T-cell (primary cell): ENCODE results near the gene CCNK. TPM values are rescaled to one million over a fixed set of nuclear protein-coding genes. Genes with fewer than 3 reads are reported as not detected.

Source experiments
- ATAC-seq, 4 experiments: fragments of 200-7000 bp in 3 of 4; fragments of 150-1000 bp in 1 of 4; cut with Tn5 transposase; replicated peaks in 1 of 4; 1 replicate in 3 of 4; 2 replicates in 1 of 4; pipeline ENCODE4 v1.10.0; 2021; ENCODE audit warnings: moderate library complexity in 3 of 4, mild to moderate bottlenecking in 2 of 4, moderate number of reproducible peaks in 1 of 4
- CTCF ChIA-PET, 2 donors: fragments of 300-600 bp; sonication (Branson Sonifier 250); formaldehyde crosslinking; loops; one replicate each; lab custom pipeline; 2022; ENCODE audit warnings: antibody characterized with exemption in 2 of 2; lab: Charles Lee
- POLR2A ChIA-PET, 2 donors: fragments of 300-600 bp; sonication (Branson Sonifier 250); formaldehyde crosslinking; loops; one replicate each; lab custom pipeline; 2022; ENCODE audit warnings: antibody characterized with exemption in 2 of 2; lab: Charles Lee
- DNase-seq, 35 experiments: peaks; one replicate each; pipeline versions ENCODE4 v3.0.0 to v3.0.0-alpha.2; 2013 to 2023
- H3K27ac ChIP-seq: one replicate; pipeline ENCODE4 v1.5.1; 2013; ENCODE audit warnings: low read length
- H3K27me3 ChIP-seq, 2 experiments: replicated peaks in 1 of 2; 1 replicate in 1 of 2; 2 replicates in 1 of 2; pipeline versions ENCODE4 v1.6.1 to v1.7.0; 2013; ENCODE audit warnings: low read length in 1 of 2, mixed read lengths in 1 of 2; ENCODE audit not compliant: control insufficient read depth in 2 of 2, insufficient read depth in 2 of 2; ENCODE audit errors: extremely low read depth in 1 of 2
- H3K36me3 ChIP-seq, 2 donors: 1 replicate in 1 of 2; 2 replicates in 1 of 2; pipeline versions ENCODE4 v1.6.1 to v1.7.0; 2013; ENCODE audit warnings: low read length in 1 of 2; ENCODE audit not compliant: control insufficient read depth in 2 of 2, insufficient read depth in 1 of 2; ENCODE audit errors: extremely low read depth in 1 of 2
- H3K4me1 ChIP-seq, 2 experiments: 1 replicate in 1 of 2; 2 replicates in 1 of 2; pipeline versions ENCODE4 v1.6.1 to v1.7.0; 2013; ENCODE audit warnings: low read length in 2 of 2, mixed read lengths in 1 of 2; ENCODE audit not compliant: insufficient read depth in 2 of 2, control insufficient read depth in 1 of 2; ENCODE audit errors: extremely low read depth in 1 of 2
- H3K4me3 ChIP-seq, 2 donors: 1 replicate in 1 of 2; 2 replicates in 1 of 2; pipeline versions ENCODE4 v1.5.1 to v1.7.0; 2013; ENCODE audit warnings: mild to moderate bottlenecking in 2 of 2, low read length in 1 of 2, moderate library complexity in 1 of 2; ENCODE audit not compliant: control insufficient read depth in 1 of 2; ENCODE audit errors: extremely low read depth in 1 of 2
- H3K9me3 ChIP-seq: 2 replicates; pipeline ENCODE4 v1.7.0; 2013
- H3K27ac Mint-ChIP-seq, 2 donors: one replicate each; pipeline ENCODE4 v1.8.0; 2020 to 2021; ENCODE audit warnings: mild to moderate bottlenecking in 2 of 2, mixed read lengths in 2 of 2
- H3K27me3 Mint-ChIP-seq, 2 donors: one replicate each; pipeline ENCODE4 v1.8.0; 2021 to 2022; ENCODE audit warnings: mixed read lengths in 2 of 2
- H3K36me3 Mint-ChIP-seq: one replicate; pipeline ENCODE4 v1.8.0; 2021; ENCODE audit warnings: mixed read lengths
- H3K4me1 Mint-ChIP-seq, 3 donors: one replicate each; pipeline ENCODE4 v1.8.0; 2020 to 2022; ENCODE audit warnings: mixed read lengths in 3 of 3, mild to moderate bottlenecking in 1 of 3
- H3K4me3 Mint-ChIP-seq, 3 donors: one replicate each; pipeline ENCODE4 v1.8.0; 2020 to 2022; ENCODE audit warnings: mild to moderate bottlenecking in 3 of 3, mixed read lengths in 3 of 3, moderate library complexity in 3 of 3
- H3K9me3 Mint-ChIP-seq, 3 donors: one replicate each; pipeline ENCODE4 v1.8.0; 2020 to 2022; ENCODE audit warnings: mixed read lengths in 3 of 3
- WGBS: methylation state at CpG from one replicate; pipeline ENCODE4 v1.1.5; 2013; ENCODE audit warnings: missing lambda C conversion rate; ENCODE audit not compliant: insufficient coverage; 5-methylcytosine and 5-hydroxymethylcytosine counted together
- total RNA-seq, 35 experiments: library from RNA in 6 of 35; stranded (reverse) in 6 of 35; fragments of 120-200 nt in 1 of 35; gene quantifications; one replicate each; pipeline versions ENCODE4 v1.2.1 to v1.2.4 and lab custom pipeline; 2013 to 2026

The CCNK gene
- total RNA-seq, 5 donors from 2014 or later (not counting 1 experiment from before 2014, with no cell fraction given), result 61.8 to 138 (median 74.6) TPM

- H3K4me1 Mint-ChIP-seq, result peaks cover 0 to 14% (median 2%) of the 10 kb centered on the region in 3 donors
- no peak overlapping the region for H3K27ac Mint-ChIP-seq
- ChIA-PET CTCF (no interaction called here), POLR2A (no interaction called here)
- Histone ChIP-seq H3K4me3 (no peak overlapping the region), H3K27me3 (no peaks in the 10 kb centered on the region), H3K9me3 (no peaks in the 10 kb centered on the region), H3K4me1 (no peaks in the 10 kb centered on the region), H3K36me3 (no peaks in the 10 kb centered on the region), H3K27ac (no peak overlapping the region)
- DNase-seq, result no peak
- H3K4me3 Mint-ChIP-seq, result no peak overlapping the region
- H3K36me3 Mint-ChIP-seq, result peaks cover 12% of the 10 kb centered on the region
- 85% methylated on average over 4 of the region's 9 CpGs for WGBS
- no peaks in the 10 kb centered on the region for H3K27me3 Mint-ChIP-seq
- ATAC-seq, result no peak
- H3K9me3 Mint-ChIP-seq, result peaks cover 0 to 4% (median 0%) of the 10 kb centered on the region in 3 donors
Measured at GRCh38 chr14:99554757-99555531, 73.7 kb downstream of the CCNK start.

- CTCF ChIA-PET, result no interaction called here
- Histone ChIP-seq H3K36me3 (no peaks in the 10 kb centered on the region), H3K4me1 (no peaks in the 10 kb centered on the region), H3K27me3 (no peaks in the 10 kb centered on the region), H3K9me3 (no peaks in the 10 kb centered on the region), H3K4me3 (no peak overlapping the region), H3K27ac (no peak overlapping the region)
- Mint-ChIP-seq H3K4me3 (no peak overlapping the region), H3K4me1 (peaks cover 0 to 9% (median 0%) of the 10 kb centered on the region in 3 donors), H3K36me3 (peaks cover 12% of the 10 kb centered on the region), H3K9me3 (peaks cover 0 to 4% (median 0%) of the 10 kb centered on the region in 3 donors), H3K27ac (no peak overlapping the region), H3K27me3 (no peaks in the 10 kb centered on the region)
- POLR2A ChIA-PET, result no interaction called here
- WGBS, result 92% methylated on average over 6 of the region's 10 CpGs
- DNase-seq, result no peak
- ATAC-seq, result no peak
Measured at GRCh38 chr14:99556134-99556791, 75.1 kb downstream of the CCNK start.

- ATAC-seq, result no peak
- H3K4me1 Mint-ChIP-seq, result peaks cover 0 to 14% (median 0%) of the 10 kb centered on the region in 3 donors
- Histone ChIP-seq H3K9me3 (no peaks in the 10 kb centered on the region), H3K4me3 (no peak overlapping the region), H3K27me3 (no peaks in the 10 kb centered on the region), H3K4me1 (no peaks in the 10 kb centered on the region), H3K27ac (no peak overlapping the region), H3K36me3 (no peaks in the 10 kb centered on the region)
- no peak for DNase-seq
- no peak overlapping the region for H3K4me3 Mint-ChIP-seq
- CTCF ChIA-PET, result no interaction called here
- H3K27me3 Mint-ChIP-seq, result no peaks in the 10 kb centered on the region
- peaks cover 0 to 4% (median 0%) of the 10 kb centered on the region in 3 donors for H3K9me3 Mint-ChIP-seq
- no peak overlapping the region for H3K27ac Mint-ChIP-seq
- H3K36me3 Mint-ChIP-seq, result peaks cover 12% of the 10 kb centered on the region
- WGBS, result 82% methylated on average over 12 of the region's 16 CpGs
- POLR2A ChIA-PET, result no interaction called here
Measured at GRCh38 chr14:99559286-99559990, 78.2 kb downstream of the CCNK start.

GRCh38 chr14:99560403-99560802 lies 79.2 kb downstream of the CCNK start:
- Mint-ChIP-seq H3K27me3 (no peaks in the 10 kb centered on the region), H3K36me3 (peaks cover 12% of the 10 kb centered on the region), H3K4me3 (no peak overlapping the region), H3K9me3 (peaks cover 0 to 4% (median 0%) of the 10 kb centered on the region in 3 donors), H3K4me1 (peaks cover 0 to 14% (median 0%) of the 10 kb centered on the region in 3 donors), H3K27ac (no peak overlapping the region)
- POLR2A ChIA-PET, result no interaction called here
- no peak overlapping the region for H3K4me3 ChIP-seq
- no peaks in the 10 kb centered on the region for H3K4me1 ChIP-seq
- no peaks in the 10 kb centered on the region for H3K27me3 ChIP-seq
- CTCF ChIA-PET, result no interaction called here
- no peak overlapping the region for H3K27ac ChIP-seq
- no peaks in the 10 kb centered on the region for H3K36me3 ChIP-seq
- whole genome bisulfite sequencing, result 91% methylated on average over 11 of the region's 13 CpGs
- ATAC-seq, result no peak
- no peak for DNase-seq
- no peaks in the 10 kb centered on the region for H3K9me3 ChIP-seq

GRCh38 chr14:99560922-99561683 lies 79.9 kb downstream of the CCNK start:
- DNase-seq (no peak), ATAC-seq (no peak)
- H3K27me3 ChIP-seq, result no peaks in the 10 kb centered on the region
- H3K4me3 ChIP-seq, result no peak overlapping the region
- Mint-ChIP-seq H3K36me3 (peaks cover 12% of the 10 kb centered on the region), H3K4me1 (peaks cover 0 to 14% (median 0%) of the 10 kb centered on the region in 3 donors), H3K27ac (no peak overlapping the region), H3K9me3 (peaks cover 0 to 4% (median 0%) of the 10 kb centered on the region in 3 donors), H3K4me3 (no peak overlapping the region), H3K27me3 (no peaks in the 10 kb centered on the region)
- ChIA-PET CTCF (no interaction called here), POLR2A (no interaction called here)
- no peaks in the 10 kb centered on the region for H3K4me1 ChIP-seq
- no peaks in the 10 kb centered on the region for H3K9me3 ChIP-seq
- no peak overlapping the region for H3K27ac ChIP-seq
- WGBS, result 75% methylated on average over 11 of the region's 15 CpGs
- no peaks in the 10 kb centered on the region for H3K36me3 ChIP-seq

GRCh38 chr14:99561864-99562263 lies 80.7 kb downstream of the CCNK start:
- POLR2A ChIA-PET, result no interaction called here

More at GRCh38 chr14:99561864-99562263, 80.7 kb downstream of the CCNK start:
- no peaks in the 10 kb centered on the region for H3K27me3 ChIP-seq
- Mint-ChIP-seq H3K4me1 (peaks cover 0 to 14% (median 0%) of the 10 kb centered on the region in 3 donors), H3K27me3 (no peaks in the 10 kb centered on the region), H3K4me3 (no peak overlapping the region), H3K27ac (no peak overlapping the region), H3K36me3 (peaks cover 12% of the 10 kb centered on the region), H3K9me3 (peaks cover 0 to 4% (median 0%) of the 10 kb centered on the region in 3 donors)
- WGBS, result 67% methylated on average over 10 of the region's 10 CpGs
- H3K27ac ChIP-seq, result no peak overlapping the region
- H3K4me3 ChIP-seq, result no peak overlapping the region
- no peaks in the 10 kb centered on the region for H3K36me3 ChIP-seq
- CTCF ChIA-PET, result no interaction called here
- ATAC-seq, result no peak
- no peaks in the 10 kb centered on the region for H3K9me3 ChIP-seq
- no peak for DNase-seq
- H3K4me1 ChIP-seq, result no peaks in the 10 kb centered on the region
